RPMI7951 (cell line): ENCODE data around the gene PRKX. TPM values are rescaled to one million over a fixed set of nuclear protein-coding genes. Genes with fewer than 3 reads are reported as not detected.
"Not testable (repeated sequence)": the region's sequence is repeated elsewhere in the genome, so short reads cannot be mapped to it uniquely, and the experiment has no call there.

ENCODE experiments used
- DNase-seq: peaks from one replicate; pipeline ENCODE4 v3.0.0-alpha.2; 2012; ENCODE audit warnings: low read depth
- total RNA-seq: library from RNA; depleted of rRNA; stranded (reverse); fragments of >200 nt; shearing (Covaris generic); gene quantifications from 2 replicates; pipeline ENCODE4 v1.2.3, GENCODE V29; 2014

PRKX gene
- total RNA-seq, 1 experiment from 2014 or later, result 4.7 TPM

- no peak for DNase-seq
Observed at GRCh38 chrX:3653111-3653510, 60.3 kb downstream of the PRKX start.

GRCh38 chrX:3651277-3651676 lies 62.2 kb downstream of the PRKX start:
- peak; percentile 13 for DNase-seq

- no peak for DNase-seq
Observed at GRCh38 chrX:3648084-3648483, 65.4 kb downstream of the PRKX start.

GRCh38 chrX:3639858-3640631 lies 73.4 kb downstream of the PRKX start:
- not testable (repeated sequence) for DNase-seq

GRCh38 chrX:3639236-3639635 lies 74.2 kb downstream of the PRKX start:
- DNase-seq, result no peak

GRCh38 chrX:3638280-3638873 lies 75.1 kb downstream of the PRKX start:
- DNase-seq, result peak; percentile 43

- no peak for DNase-seq
Observed at GRCh38 chrX:3636803-3637202, 76.6 kb downstream of the PRKX start.

- no peak for DNase-seq
Observed at GRCh38 chrX:3631196-3631595, 82.3 kb downstream of the PRKX start.

- DNase-seq, result no peak
Observed at GRCh38 chrX:3627594-3627993, 85.9 kb downstream of the PRKX start.

- DNase-seq, result no peak
Observed at GRCh38 chrX:3621414-3621813, 92.0 kb downstream of the PRKX start.

GRCh38 chrX:3611744-3612143 lies 101.7 kb downstream of the PRKX start:
- DNase-seq, result not testable (repeated sequence)

- peak; percentile 34 for DNase-seq
Observed at GRCh38 chrX:3609810-3610209, 103.6 kb downstream of the PRKX start.

GRCh38 chrX:3603026-3603661 lies 110.3 kb downstream of the PRKX start:
- DNase-seq, result no peak

GRCh38 chrX:3599802-3600430 lies 113.5 kb downstream of the PRKX start:
- peak; percentile 11 for DNase-seq

GRCh38 chrX:3598709-3599108 lies 114.7 kb downstream of the PRKX start:
- DNase-seq, result no peak

- no peak for DNase-seq
Observed at GRCh38 chrX:3598046-3598605, 115.3 kb downstream of the PRKX start.

- no peak for DNase-seq
Observed at GRCh38 chrX:3592184-3592583, 121.3 kb downstream of the PRKX start.

GRCh38 chrX:3589474-3589873 lies 124.0 kb downstream of the PRKX start:
- DNase-seq, result no peak

GRCh38 chrX:3585719-3586118 lies 127.7 kb downstream of the PRKX start:
- no peak for DNase-seq

- DNase-seq, result no peak
Observed at GRCh38 chrX:3584415-3584996, 128.9 kb downstream of the PRKX start.

- DNase-seq, result no peak
Observed at GRCh38 chrX:3582451-3582850, 131.0 kb downstream of the PRKX start.

GRCh38 chrX:3581609-3582108 lies 131.8 kb downstream of the PRKX start:
- DNase-seq, result no peak
